Stomach (tissue), 4 donors: Measurements from ENCODE around the gene TAAR6.

Source experiments
- CTCF ChIP-seq, 7 experiments: fragments of 450-650 bp in 4 of 7; fragments of 200-600 bp in 3 of 7; sonication (generic) in 3 of 7; IDR thresholded peaks; one replicate each; pipeline ENCODE4 v1.5.1; 2016 to 2019; ENCODE audit warnings: antibody characterized with exemption in 7 of 7, control low read depth in 2 of 7, mild to moderate bottlenecking in 1 of 7
- EP300 ChIP-seq: sonication (generic); formaldehyde crosslinking; IDR thresholded peaks from one replicate; pipeline ENCODE4 v1.6.1; 2017; ENCODE audit warnings: antibody characterized with exemption
- POLR2A ChIP-seq, 4 donors: fragments of 450-650 bp; IDR thresholded peaks; one replicate each; pipeline ENCODE4 v1.6.1; 2016; ENCODE audit warnings: antibody characterized with exemption in 4 of 4, control low read depth in 2 of 4, mild to moderate bottlenecking in 1 of 4, moderate library complexity in 1 of 4

- no peak for TF ChIP-seq CTCF (IDR thresholded peaks at IDR 0.05)
- no peak for TF ChIP-seq POLR2A (IDR thresholded peaks at IDR 0.05)
- no peak for TF ChIP-seq EP300
Observed at GRCh38 chr6:132526461-132526860, 43.7 kb upstream of the TAAR6 start.
